HG02678 (cell line): ENCODE data around the gene PRSS35.
"Not testable (repeated sequence)": the region's sequence is repeated elsewhere in the genome, so short reads cannot be mapped to it uniquely, and the experiment has no call there.

ENCODE experiments used
- ATAC-seq: cut with Tn5 transposase; IDR thresholded peaks from one replicate; pipeline ENCODE4 v1.9.1; 2021; ENCODE audit warnings: mild to moderate bottlenecking, moderate library complexity; ENCODE audit not compliant: unreplicated experiment

The PRSS35 gene

GRCh38 chr6:83511901-83512681 lies at the start of gene PRSS35:
Gene PRSS35, plus strand, starts transcription at chr6:83512534. Its CDS starts 10,908 bp downstream, at chr6:83523442.
- ATAC-seq, result peak; percentile 48

GRCh38 chr6:83463886-83464285 lies 48.4 kb upstream of the PRSS35 start:
- ATAC-seq, result no peak

- ATAC-seq, result no peak
These were observed 47.8 kb upstream of the PRSS35 start for GRCh38 chr6:83464381-83465140.

GRCh38 chr6:83466328-83466727 lies 46.0 kb upstream of the PRSS35 start:
- ATAC-seq, result no peak

- no peak for ATAC-seq
These were observed 44.7 kb upstream of the PRSS35 start for GRCh38 chr6:83467620-83468036.

DNA sequence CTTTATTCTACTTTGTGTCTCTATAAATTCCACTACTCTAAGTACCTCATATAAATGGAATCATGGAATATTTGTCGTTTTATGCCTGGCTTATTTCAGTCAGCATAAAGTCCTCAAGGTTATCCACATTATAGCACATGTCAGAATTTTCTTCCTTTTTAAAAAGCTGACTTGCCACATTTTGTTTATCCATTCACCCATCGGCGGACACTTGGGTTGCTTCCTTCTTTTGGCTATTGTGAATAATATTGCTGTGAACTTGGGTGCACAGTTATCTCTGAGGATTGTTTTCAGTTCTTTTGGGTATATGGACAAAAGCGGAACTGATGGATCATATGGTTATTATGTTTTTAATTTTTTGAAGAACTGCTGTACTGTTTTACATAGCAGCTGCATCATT lies 42.3 kb upstream of the PRSS35 start:
- no peak for ATAC-seq

DNA sequence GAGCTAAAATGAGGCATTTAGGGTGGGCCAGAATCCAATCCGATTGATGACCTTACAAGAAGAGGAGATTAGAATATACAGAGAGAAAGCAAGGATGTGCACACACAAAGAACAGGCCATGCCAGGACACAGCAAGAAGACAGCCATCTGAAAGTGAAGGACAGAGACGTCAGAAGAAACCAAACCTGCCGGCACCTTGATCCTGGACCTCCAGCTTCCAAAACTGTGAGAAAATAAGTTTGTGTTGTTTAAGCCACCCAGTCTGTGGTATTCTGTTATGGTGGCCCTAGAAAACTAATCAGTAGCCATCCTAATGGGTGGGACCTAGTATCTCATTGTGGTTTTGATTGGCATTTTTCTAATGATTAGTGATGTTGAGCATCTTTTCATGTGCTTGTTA lies 41.7 kb upstream of the PRSS35 start:
- ATAC-seq, result no peak

GRCh38 chr6:83472767-83473166 lies 39.6 kb upstream of the PRSS35 start:
- ATAC-seq, result no peak

DNA sequence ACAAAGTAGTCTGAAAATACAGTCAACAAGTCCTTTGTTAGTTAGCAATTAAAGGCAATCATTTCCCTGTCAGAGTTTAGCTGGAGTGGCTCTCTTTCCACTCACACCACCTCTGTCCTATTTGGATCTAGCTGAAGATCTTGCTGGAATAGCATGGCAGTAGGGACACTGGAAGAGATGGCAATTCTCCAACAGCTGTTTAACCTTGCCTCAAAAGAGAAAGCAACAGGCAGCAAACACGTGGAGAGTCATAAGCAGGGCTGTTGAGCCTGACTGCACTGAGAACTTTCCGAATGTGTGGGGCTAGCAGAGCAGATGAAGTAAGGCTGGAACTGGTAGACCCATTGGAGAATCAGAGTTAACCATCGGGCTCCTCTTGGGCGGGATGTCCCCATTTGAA lies 38.0 kb upstream of the PRSS35 start:
- ATAC-seq, result no peak

GRCh38 chr6:83476971-83477370 lies 35.4 kb upstream of the PRSS35 start:
- no peak for ATAC-seq

DNA sequence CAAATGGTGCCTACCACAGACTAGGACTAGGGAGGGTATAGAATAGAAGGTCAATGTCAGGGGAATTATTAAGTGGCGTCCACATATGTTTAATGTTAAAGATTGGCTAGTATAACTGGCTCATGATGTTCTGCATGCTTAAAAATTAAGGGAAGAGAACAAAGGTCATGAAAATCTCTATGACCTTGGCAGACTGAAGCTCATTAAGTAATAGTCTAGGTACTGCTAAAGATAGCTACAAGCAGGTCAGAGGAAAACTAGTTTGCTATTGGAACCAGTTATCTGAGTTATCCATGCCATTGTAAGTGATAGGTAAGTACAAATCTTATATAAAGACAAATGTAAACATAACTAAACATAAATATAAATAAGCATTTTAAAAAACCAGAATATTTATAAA lies 32.9 kb upstream of the PRSS35 start:
- ATAC-seq, result no peak

DNA sequence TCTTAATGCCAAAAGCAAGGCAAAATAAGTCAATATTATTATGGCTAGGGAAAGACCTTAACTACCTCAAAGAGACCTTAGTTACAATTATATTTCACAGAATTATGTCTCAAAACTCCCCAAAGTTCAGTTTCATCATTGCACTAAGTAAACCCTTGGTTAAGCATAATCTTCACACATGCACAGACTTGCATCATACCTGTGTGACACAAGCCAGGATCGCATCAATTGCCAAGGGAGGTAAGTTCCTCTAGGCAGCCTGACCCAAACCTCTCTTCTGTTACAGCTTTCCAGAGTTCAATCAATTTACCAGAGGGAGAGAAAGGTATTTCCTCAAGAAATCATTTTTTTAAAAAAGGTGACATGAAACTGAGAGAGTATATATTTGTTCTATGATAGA lies 31.9 kb upstream of the PRSS35 start:
- ATAC-seq, result no peak

GRCh38 chr6:83481938-83482337 lies 30.4 kb upstream of the PRSS35 start:
- ATAC-seq, result not testable (repeated sequence)

- ATAC-seq, result no peak
These were observed 23.9 kb upstream of the PRSS35 start for GRCh38 chr6:83488448-83488847.

DNA sequence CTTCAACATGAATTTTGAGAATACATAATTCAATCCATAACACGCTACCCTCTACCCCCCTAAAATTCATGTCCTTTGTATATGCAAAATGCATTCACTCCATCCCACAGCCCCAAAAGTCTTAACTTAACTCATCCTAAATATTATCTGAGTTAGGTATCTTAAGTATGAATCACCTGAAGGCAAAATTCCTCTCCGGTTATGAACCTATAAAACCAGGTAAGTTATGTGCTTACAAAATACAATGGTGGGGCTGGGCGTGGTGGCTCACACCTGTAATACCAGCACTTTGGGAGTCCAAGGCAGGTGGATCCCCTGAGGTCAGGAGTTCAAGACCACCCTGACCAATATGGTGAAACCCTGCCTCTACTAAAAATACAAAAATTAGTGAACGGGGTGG lies 23.5 kb upstream of the PRSS35 start:
- no peak for ATAC-seq

GRCh38 chr6:83490217-83490807 lies 22.0 kb upstream of the PRSS35 start:
- no peak for ATAC-seq

- ATAC-seq, result no peak
These were observed 7.0 kb upstream of the PRSS35 start for GRCh38 chr6:83505356-83505755.

DNA sequence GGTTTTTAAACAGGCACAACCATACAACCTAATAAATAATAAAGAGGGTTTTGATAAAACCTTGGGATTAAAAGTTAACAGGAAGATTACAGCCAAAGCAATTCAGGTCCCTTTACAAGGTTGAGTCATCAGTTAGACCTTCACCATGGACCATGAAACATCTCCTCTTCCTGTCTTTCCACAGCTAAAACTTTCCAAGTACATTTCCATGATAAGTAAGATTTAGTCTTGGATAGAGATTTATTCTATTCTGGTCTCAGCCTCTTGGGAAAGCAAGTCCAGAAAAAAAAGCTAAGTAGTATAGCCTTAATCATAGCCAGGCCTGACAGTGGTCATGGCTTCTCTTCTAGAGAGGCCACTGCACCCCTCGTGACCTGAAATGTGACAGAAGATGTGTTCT lies 2.9 kb upstream of the PRSS35 start:
- no peak for ATAC-seq

DNA sequence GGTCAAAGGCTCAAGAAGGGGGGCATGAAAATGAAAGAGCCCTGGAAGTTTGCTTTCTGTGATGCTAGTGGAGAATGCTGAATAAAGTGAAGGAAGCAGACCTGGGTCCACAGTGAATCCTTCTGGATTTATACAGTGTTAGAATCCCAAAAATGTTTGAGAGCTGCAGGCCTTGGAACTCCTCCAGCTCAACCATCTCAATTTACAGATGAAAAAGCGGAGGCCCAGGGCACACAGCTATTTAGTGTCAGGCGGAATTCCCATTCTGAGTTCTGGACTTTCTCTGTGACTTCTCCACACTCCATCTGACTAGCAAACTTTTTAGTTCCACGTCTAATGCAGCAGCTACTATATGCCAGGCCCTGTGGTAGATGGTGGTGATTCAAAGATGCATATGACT lies 1.5 kb upstream of the PRSS35 start:
- no peak for ATAC-seq

DNA sequence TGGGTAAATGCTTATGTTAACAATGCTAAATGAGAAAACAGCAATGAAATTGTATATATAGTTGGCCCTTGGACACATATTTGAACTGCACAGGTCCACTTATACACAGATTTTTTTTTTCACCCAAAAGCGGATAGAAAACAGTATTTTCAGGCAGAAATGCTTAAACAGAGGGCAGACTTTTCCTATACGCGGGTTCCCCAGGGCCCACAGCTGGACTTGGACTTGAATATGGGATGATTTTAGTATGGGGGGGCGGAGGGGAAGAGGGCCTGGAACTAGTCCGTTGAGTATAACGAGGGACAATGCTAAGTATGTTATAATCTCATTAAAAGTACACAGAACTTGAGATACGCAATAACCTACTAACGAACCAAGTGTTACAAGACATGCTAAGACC lies 1.1 kb upstream of the PRSS35 start:
- no peak for ATAC-seq

GRCh38 chr6:83514466-83514865 lies 2.1 kb downstream of the PRSS35 start:
- peak; percentile 4 for ATAC-seq
